GM18907 (cell line): ENCODE measurements around the gene CCDC183.
"Not testable (repeated sequence)": the region's sequence is repeated elsewhere in the genome, so short reads cannot be mapped to it uniquely, and the experiment has no call there.

Source experiments
- ATAC-seq: cut with Tn5 transposase; IDR thresholded peaks from one replicate; pipeline ENCODE4 v1.9.1; 2021; ENCODE audit warnings: mild to moderate bottlenecking, moderate library complexity; ENCODE audit not compliant: unreplicated experiment

The CCDC183 gene

DNA sequence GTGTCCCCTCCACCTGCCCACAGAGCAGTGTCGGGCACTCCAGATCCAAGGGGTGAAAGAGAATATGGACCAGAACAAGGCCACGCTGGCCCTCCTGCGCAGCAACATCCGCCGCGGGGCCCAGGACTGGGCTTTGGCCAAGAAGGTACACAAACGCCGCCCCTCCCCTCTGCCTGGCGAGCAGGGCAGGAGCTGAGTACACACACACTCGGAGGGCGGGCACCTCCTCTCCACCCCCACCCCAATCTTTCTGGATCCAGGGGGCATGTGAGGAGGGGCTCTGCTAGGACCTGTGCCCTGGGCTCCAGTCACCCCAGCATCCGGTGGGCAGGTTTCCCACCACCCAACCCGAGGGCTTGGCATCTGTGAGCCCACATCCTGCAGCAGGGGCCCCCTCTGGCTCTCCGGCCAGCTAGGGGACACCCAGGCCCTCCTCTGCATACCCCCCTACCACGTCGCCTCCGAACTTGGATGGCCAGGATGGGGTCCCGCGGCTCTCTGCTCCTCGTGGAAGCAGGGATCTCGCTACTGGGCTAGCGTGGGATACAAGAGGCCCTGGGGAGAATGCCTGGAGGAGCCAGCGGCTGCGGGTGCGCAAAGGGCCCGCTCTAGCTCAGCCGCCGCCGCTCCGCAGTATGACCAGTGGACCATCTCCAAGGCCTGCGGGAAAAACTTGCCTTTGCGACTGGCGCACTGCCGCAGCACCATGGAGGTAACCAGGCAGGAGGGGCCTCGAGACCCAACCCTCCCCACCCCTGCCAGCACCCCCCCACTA, 3.1 kb downstream of the CCDC183 start:
- peak; percentile 4 for ATAC-seq

DNA sequence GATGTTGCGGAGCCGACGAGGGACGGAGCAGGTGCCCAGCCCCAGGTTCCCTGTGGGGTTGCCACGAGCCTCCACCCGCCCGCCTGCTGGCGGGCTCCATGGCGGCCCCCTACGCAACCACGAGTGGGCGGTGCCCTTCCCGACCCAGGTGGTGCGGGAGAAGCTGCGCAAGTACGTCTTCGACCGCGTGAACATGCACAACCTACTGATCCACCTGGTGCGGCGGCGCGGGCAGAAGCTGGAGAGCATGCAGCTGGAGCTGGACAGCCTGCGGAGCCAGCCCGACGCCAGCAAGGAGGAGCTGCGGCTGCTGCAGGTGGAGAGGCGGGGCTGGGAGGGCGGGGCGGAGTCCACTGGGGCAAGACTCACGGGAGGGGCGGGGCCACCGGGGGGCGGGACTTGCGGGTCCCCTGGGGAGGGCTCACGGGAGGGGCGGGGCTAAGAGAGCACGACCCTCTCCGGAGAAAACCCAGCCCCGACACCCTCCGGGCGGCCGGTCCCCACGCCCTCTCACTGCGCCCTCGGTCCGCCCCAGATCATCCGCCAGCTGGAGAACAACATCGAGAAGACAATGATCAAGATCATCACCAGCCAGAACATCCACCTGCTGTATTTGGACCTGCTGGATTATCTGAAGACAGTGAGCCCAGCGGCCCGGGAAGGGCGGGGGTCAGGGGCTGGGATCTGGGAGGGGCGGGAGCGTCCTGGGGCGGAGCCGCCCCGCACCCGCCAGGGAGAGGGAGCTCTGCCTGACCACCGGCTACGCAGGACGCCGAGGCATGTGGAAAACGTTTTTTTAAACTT, 3.9 kb downstream of the CCDC183 start:
- peak; percentile 38 for ATAC-seq

DNA sequence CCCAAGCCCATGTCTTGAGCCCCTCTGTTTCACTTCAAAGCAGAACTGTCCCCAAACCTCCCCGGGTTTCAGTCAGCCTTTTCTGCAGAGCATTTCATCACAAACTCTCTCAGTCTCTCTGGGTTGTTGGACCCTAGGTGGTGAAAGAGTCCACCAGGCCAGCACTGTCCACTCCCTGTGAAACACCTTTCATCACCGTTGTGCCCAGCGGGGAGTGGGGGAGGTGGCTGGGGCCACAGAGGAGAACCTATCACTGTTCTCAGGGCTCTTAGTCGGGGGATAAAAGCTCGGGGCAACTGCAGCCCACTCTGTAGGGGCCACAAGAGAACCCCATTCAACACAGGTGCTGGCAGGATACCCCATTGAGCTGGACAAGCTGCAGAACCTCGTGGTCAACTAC, 6.2 kb downstream of the CCDC183 start:
- no peak for ATAC-seq

DNA sequence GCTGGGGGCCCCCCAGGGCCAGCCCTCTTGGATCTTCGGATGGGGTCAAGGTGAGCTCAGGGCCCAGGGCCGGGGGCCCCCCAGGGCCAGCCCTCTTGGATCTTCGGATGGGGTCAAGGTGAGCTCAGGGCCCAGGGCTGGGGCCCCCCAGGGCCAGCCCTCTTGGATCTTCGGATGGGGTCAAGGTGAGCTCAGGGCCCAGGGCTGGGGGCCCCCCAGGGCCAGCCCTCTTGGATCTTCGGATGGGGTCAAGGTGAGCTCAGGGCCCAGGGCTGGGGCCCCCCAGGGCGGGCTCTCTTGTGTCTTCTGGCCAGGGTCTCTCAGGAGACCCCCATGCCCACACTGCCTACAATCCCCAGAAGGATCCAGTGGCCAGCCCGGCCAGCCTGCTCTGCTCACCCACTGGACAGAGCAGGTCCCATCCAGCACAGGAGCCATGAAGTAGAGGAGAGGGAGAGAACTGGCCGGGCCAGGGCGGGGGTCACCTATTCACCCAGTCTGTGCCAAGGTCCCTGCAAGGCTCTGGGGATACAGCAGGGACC, 6.9 kb downstream of the CCDC183 start:
- not testable (repeated sequence) for ATAC-seq

DNA sequence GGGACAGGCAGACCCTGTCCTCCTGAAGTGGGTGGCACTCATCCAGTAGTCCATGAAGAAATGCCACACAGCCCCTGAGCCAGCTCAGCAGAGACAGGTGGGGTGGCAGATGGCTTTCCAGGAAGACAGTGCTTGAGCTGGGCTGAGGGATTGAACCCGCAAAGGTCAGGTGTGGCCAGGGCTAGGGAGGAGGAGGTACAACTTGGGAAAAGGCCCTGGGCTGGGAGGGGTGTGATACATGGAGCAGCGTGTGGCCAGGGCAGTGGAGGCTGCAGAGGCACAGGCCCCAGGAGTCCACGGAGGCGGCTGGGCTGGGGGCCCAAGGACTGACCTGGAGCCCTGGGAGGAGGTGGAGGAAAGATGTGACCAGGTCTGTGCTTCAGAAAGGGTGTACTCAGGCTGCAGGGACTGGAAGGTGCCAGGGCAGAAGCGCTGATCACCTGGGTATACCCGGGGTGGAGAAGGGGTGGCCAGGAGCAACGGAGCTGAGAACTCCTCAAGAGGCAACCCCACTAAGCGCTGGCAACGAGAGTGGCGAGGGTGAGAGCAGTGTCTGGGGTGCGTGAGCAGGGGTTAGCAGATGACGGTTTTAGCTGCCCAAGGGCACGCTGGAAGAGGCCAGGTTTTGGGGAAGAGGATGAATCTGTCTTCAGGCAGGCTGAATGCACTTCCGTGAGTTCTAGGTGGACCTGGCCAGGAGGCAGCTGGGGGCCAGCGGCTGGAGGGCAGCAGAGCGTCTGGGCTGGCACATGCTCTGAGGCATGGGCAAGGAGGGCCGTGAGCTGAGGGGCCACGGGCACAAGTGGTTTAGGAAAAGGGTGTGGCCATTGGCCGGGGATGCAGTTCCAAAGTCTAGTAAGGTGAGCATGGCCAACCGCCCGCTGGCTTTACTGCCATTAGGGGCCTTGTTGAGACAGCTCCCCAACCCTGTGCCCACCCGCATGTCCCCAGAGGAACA, 7.7 kb downstream of the CCDC183 start:
- ATAC-seq = no peak

DNA sequence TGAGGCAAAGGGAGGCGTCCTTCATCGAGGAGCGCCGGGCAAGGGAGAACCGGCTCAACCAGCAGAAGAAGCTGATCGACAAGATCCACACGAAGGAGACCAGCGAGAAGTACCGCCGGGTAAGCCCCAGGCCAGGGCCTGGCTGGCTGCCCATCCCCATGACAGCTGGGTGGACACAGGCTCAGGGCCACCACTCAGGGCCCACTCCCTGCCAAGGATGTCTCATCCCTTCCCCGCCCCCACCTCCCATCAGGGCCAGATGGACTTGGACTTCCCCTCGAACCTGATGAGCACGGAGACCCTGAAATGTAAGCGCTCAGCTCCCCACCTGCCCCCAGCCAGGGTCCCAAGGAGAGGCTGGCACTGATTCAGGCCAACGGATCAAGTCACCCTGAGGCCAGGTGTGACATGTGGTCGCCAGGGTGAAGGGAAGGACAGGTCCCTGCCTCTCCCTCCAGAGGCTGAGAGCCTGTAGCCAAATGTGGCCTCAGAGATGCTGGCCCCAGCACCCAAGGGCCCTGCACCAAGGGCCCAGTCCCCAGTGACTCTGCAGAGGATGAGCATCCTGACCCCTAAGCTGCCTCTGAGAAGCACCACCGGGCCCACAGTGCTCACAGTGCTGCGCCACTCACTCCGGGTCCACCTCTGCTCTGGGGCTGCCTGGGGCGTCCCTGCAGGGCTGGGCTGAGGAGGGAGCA, 8.5 kb downstream of the CCDC183 start:
- ATAC-seq = no peak

DNA sequence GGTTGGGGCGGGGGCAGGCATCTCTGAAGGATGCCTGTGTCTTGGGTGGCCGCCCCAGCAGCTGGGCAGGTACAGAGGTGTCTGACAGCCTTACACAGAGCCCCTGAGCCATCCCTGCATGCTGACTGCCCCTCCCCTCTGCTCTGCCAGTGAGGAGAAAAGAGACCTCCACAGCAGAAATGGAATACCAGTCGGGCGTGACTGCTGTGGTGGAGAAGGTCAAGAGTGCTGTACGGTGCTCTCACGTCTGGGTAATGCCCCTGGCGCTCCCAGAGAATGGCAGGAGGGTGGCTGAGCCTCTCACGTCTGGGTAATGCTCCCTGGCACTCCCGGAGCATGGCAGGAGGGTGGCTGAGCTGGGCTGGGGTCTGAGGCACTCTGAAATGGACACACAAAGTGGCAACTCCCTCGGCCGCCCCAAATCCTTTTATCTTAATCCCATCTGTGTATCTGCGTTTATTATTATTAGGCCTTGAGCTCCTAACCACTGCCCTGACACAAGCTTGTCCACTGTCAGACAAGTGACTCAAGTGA, 9.1 kb downstream of the CCDC183 start:
- no peak for ATAC-seq

DNA sequence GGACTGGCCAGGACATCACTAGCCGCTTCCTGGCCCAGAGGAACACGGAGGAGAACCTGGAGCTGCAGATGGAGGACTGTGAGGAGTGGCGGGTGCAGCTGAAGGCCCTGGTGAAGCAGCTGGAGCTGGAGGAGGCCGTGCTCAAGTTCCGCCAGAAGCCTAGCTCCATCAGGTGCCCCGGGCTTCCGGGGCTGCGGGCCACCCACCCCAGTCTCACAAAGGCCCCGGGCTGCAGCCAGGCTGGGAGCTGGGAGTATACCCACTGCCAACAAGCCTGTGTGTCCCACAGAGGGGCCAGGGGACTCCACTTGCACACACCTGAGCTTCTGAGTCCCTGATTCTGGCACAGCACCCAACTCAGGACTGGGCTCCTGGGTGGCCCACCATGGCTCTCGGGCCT, 9.9 kb downstream of the CCDC183 start:
- ATAC-seq = no peak

DNA sequence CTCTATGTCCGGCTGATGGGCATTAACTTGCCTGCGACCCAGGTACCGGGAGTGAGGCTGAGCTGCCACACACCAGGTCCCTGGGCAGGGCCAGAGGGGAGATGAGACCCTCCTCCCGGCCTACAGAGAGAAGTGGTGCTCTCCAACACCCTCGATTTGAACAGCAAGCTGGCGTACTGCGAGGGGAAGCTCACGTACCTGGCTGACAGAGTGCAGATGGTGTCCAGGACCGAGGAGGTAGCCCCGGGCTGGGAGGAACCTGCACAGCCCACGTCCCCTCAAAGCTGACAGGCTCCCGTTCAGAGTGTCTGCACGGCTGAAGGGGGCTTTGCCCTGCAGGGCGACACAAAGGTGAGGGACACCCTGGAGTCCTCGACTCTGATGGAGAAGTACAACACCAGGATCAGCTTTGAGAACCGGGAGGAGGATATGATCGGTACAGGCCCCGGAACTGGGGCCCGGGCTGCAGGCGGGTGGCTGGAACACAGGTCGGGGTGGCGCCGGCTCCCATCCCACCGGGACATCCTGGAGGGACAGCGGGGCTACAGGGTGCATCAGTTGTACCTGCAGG, 10.6 kb downstream of the CCDC183 start:
- ATAC-seq = no peak

DNA sequence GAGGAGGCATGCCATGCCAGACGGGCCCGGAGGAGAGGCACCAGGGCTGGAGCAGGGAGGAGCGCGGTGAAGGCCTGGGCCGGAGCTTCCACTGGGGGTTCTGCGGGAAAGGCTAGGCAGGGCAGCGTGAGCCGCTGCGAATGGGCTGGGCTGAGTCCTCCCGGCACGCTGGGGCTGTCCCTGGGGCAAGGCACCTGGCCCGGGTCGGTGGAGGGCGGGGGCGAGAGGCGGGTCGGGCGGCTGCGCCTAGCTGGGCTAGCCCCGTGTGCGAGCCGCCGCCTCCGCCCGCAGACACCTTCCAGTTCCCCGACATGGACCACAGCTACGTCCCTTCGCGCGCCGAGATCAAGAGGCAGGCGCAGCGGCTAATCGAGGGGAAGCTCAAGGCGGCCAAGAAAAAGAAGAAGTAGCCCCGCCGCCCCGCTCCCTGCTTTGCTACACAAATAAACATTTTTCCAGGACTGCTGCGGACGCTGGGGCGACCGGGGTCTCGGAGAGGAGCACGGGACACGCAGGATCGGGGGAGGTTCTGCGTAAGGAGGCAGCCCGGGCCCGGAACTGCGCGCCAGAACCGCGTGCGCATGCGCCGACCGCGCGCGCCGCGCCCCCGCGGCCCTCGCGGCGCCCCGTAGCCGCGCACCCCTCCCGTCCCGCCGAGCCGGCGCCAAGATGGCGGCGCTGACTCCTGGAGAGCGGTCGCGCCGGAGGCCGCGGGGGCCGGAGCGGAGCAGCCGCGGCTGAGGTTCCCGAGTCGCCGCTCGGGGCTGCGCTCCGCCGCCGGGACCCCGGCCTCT, 11.3 kb downstream of the CCDC183 start, which contains the start of gene RABL6:
TSS of gene RABL6 (plus strand) at position 668 of the 794 bp plus-strand sequence. CDS start 249 bp downstream, outside the sequence.
- ATAC-seq = peak; percentile 71

DNA sequence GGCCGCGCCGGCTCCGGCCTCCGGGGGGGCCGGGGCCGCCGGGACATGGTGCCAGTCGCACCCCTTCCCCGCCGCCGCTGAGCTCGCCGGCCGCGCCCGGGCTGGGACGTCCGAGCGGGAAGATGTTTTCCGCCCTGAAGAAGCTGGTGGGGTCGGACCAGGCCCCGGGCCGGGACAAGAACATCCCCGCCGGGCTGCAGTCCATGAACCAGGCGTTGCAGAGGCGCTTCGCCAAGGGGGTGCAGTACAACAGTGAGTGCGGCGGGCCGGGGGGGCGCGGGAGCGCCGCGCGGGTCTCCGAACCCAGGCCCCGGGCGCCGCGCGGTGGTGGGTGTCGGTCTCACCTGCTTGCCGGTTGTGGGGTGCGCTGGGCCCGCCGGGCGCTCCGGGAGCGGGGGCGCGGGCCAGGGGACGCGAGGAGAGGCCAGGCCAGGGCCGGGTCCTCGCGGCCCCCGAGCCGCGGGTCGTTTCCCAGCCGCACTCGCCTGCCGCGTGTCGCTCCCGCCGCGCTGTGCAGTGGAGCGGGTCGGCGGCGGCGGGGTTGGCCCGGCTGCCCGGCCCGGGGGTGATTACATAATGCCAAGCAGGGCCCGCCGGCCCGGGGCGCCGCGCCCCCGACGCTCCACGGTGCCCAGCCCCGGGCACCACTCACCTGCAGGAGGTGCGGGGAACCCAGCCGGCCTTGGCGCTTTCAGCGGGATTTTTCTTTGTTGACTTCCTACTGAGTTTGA, 12.1 kb downstream of the CCDC183 start:
- peak; percentile 41 for ATAC-seq

DNA sequence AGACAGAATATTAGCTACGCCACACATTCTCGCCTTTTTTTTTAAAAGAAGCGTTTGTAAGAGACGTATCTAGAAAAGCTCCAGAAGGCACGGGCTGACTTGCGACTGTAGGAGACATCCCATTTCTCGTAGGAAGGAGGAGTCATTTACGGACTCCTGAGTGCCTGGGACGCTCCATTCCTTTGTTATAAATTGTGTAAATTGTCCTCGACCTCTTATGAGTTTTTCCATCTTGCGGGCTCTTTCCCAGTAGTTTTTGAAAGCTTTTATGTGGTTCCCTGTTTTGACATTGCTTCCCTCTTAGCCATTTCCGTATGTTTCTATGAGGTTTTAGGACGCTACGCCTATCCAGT, 12.6 kb downstream of the CCDC183 start:
- no peak for ATAC-seq

DNA sequence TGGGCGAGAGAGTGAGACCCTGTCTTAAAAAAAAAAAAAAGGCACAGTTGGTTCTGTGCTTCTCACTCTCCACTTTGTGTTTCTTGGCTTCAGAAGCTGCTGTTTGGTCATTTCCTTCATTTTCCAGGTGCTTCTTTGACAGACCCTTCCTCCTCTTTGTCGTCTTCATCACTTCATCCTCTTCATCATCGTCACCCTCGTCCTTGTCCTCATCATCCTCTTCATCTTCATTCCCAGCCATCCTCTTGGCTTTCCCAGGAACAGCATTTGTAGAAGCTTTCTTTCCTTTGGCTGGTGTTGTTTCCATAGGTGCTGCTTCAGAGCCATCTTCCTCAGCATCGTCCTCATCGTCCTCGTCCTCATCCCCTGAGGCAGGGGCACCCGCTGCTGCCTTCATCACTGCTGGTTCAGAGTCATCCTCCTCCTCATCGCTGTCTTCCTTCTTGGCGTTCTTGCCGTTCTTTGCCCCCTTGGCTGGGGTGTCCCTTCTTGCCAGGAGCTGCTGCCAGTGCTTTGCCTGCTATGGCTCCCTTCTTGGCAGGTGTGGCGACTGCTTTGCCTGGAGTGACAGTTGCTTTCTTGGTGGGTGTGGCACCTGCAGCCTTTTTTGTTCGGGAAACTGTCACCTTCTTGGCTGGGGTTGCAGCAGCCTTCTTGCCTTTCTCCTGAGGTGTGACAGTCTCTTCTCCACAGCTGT, 18.7 kb downstream of the CCDC183 start:
- no peak for ATAC-seq

DNA sequence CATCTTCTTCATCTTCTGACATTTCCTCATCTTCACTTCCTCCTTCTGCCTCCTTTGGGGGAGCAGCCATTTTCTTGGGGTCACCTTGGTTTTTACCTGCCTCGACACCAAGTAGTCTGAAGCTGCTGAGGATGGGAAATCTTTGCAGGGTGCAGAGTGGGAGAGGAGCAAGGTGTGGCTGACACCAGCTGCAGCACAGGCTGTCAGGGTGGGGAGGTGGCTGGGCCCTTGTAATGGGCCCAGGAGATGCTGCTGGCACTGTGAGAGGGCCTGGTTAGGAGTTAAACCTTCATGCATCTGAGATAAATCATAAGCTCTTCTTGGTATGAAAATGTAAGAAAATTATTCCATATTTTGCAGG, 19.3 kb downstream of the CCDC183 start:
- ATAC-seq = no peak

DNA sequence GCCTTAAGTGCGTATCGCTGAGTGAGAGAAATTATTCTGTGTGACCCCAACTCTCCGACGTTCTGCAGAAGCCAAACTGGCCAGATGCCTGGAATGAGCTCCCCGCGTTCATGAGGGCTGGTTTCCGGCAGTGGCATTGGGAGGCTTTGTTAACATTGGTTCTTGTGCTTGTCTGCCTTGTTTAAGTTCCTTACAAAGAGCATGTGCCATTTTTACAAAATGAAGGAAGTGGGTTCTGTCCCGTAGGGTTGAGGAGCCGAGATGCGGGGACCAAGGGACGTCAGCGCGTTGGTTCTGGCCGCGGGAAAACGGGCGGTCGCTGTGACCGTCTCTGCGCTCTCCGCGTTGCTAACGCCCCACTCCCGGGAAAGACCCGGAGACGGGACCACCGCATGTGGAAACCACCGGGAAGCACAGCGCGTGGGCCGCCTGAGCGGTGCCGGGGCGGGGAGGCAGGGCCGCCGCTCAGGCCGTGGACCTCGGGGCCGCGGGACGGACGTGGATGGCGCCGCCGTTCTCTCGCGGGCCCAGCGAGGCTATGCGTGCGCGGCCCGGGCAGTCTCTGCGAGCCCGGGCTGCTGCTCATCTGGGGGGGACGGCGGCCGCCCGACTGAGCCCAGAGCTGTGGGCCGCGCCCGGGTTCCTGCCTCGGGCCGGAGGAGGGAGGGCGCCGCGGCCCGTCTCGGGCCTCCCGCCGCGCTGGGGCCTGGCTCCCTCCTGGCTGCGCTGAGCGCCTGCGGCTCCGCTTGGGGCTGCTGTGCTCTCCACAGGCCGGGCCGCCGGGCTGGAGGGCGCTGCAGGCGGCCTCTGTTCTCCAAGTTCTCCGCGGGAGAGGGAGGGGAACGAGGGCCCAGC, 25.1 kb downstream of the CCDC183 start:
- no peak for ATAC-seq

DNA sequence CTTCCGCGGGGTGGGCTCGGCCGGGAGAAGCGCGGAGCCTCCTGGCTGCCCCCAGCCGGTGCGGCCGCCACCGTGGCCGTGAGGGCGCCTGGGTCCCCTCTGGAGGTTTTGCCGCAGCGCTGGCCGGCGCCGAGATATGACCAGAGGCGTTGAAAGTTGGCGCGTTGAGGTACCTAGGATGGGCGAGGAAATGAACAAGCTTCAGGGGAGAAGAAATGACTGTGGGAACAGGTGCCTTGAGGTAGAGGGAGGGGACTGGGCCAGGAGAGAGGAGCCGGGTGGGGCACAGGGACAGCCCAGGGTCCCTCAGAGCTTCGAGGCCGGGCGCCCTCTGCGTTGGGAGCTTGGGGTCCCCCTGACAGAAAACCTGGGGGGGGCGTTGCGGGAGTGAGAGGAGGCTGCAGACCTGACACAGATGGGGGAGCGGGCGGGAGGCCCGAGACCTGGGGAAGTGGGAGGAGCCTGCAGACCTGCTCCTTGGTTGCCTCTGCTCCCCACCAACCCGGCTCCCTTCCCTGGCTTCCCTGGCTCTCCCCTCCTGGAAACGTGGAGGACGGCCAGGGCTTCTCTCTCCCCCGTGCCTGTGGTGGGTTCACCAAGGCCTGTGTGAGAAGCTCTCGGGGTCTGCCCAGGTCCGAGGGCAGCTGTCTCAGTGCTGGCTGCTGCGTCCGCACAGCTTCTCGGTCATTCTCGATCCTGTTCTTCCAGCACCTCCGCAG, 25.8 kb downstream of the CCDC183 start:
- ATAC-seq = no peak
